ENCODE results near the gene SLC39A10.

The SLC39A10 gene
- total RNA-seq, result 34.0 to 108 (median 61.7) reads per million in 9 experiments

DNA sequence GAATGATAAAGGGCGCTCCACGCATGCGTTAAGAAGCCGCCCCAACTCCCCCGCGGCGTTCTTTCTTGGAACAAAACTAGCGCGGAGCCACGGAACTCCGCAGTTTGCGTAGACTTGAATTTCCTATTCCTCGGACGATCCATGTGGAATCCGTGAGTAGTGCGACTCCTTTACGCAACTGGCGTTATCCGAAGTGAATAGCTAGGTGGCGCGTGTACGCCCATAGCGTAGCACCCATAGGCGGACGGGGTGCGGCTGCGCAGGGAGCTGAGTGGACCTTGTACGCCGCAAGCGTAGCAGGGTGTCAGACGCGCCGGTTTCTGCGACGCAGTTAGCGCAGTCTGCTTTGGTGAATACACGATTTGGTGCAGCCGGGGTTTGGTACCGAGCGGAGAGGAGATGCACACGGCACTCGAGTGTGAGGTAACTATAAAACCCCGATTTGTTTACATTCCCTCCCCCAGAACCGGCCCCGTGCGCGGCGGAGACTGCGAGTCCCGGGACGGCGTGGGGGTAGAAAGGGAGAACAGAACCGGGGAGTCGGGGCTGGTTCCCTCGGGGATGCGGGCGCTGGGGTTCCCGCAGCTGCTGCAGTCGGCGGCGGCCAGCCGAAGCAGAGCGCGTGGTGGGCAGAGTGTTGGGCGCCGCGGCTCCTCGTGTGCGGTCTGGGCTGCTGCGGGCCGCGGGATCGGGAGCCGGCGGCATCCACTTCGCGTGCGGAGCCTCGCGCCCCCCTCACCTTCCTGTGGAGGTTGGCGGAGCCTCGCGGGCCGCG lies at the start of gene SLC39A10:
Gene SLC39A10, plus strand, starts transcription at position 368 of the 775 bp plus-strand sequence. CDS start 22,817 bp downstream, outside the sequence.
- Mint-ChIP-seq H3K36me3 (ENCODE audit: insufficient read depth) (peaks cover 41% of the 10 kb centered on the region), H3K4me1 (ENCODE audit: low read depth in 2 of 2) (peaks cover 22 to 38% of the 10 kb centered on the region in 2 donors), H3K27ac (peak within 1 kb of the TSS; percentile 100), H3K9me3 (peaks cover 0 to 2% of the 10 kb centered on the region in 2 donors), H3K27me3 (no peaks in the 10 kb centered on the region), H3K4me3 (peak within 1 kb of the TSS; percentile 95 to 97)
- ATAC-seq (replicated peaks), result peak; percentile 73
- peak; percentile 97 to 99 (median 98) for DNase-seq

DNA sequence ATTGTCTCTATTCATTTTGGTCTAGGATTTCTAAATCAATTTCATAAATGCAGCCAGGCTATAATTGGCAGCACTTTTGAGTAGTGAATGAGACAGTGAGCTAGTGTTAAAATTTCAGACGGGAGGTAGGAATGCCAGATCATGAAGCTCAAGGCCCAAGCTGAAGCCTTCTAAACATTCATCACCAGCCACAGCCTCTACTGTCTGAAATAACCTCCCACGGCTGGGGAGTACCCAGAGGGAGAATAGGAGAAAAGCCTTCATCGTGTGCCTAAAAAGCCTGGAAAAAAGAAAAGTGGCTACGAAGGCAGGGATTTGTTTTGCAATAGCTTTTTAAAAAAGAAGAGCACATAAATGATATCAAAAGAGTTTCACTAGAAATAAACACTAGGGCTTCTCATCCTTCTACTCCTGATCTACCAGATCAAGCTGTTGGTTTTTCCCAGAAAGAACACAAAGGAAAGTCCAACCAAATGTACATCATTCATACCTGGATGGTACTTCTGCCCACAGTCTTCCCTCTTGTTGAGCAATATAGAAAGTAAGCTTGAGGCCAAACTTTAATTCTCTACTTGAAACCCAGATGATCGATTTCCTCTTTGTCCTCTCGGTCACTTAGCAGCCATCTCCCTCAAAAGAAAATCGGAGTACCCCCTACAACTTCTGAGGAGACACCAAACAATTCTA lies 48.1 kb upstream of the SLC39A10 start:
- no peak overlapping the region for H3K27ac Mint-ChIP-seq
- no peak overlapping the region for H3K4me3 Mint-ChIP-seq
- H3K36me3 Mint-ChIP-seq (ENCODE audit: insufficient read depth), result peaks cover 5% of the 10 kb centered on the region
- H3K4me1 Mint-ChIP-seq (ENCODE audit: low read depth in 2 of 2), result peaks cover 1 to 6% of the 10 kb centered on the region in 2 donors
- H3K9me3 Mint-ChIP-seq, result no peaks in the 10 kb centered on the region
- ATAC-seq (replicated peaks) (no peak), DNase-seq (no peak)
- peaks cover 0 to 6% of the 10 kb centered on the region in 2 donors for H3K27me3 Mint-ChIP-seq

DNA sequence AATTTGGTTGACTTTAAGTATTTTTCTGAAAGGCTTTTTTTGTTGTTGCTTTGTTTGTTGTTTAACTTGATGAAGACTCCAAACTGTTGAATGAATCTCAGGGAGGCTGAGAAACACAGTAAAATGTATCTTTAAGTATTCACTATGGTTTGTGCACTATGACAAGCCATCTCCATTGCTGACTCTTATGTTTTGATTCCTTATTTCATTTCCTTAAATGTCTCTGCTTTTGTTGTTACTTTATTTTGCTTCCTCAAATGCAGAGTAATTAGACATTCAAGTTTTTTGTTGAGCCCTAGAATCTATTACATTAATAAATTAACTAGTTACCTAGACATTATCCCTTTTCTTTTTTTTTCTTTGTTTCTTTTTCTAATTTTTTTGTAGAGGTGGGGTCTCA lies 46.3 kb upstream of the SLC39A10 start:
- no peak for DNase-seq
- Mint-ChIP-seq H3K4me3 (no peak overlapping the region), H3K36me3 (ENCODE audit: insufficient read depth) (no peaks in the 10 kb centered on the region), H3K27ac (no peak overlapping the region), H3K4me1 (ENCODE audit: low read depth in 2 of 2) (peaks cover 0 to 1% of the 10 kb centered on the region in 2 donors), H3K27me3 (peaks cover 0 to 6% of the 10 kb centered on the region in 2 donors), H3K9me3 (no peaks in the 10 kb centered on the region)
- ATAC-seq (replicated peaks), result no peak

- Mint-ChIP-seq H3K27ac (no peak overlapping the region), H3K4me1 (ENCODE audit: low read depth in 2 of 2) (peaks cover 0 to 1% of the 10 kb centered on the region in 2 donors), H3K9me3 (no peaks in the 10 kb centered on the region), H3K27me3 (peaks cover 0 to 6% of the 10 kb centered on the region in 2 donors), H3K4me3 (no peak overlapping the region), H3K36me3 (ENCODE audit: insufficient read depth) (no peaks in the 10 kb centered on the region)
- DNase-seq (no peak), ATAC-seq (replicated peaks) (no peak)
Measured at GRCh38 chr2:195612611-195613495, 44.2 kb upstream of the SLC39A10 start.

- H3K4me3 Mint-ChIP-seq, result no peak overlapping the region
- ATAC-seq (replicated peaks), result no peak
- no peaks in the 10 kb centered on the region for H3K36me3 Mint-ChIP-seq (ENCODE audit: insufficient read depth)
Measured at GRCh38 chr2:195613922-195614321, 43.1 kb upstream of the SLC39A10 start.

GRCh38 chr2:195619590-195619989 lies 37.4 kb upstream of the SLC39A10 start:
- peak overlapping the region in 1 of 2 donors; percentile 41 for H3K27ac Mint-ChIP-seq
- ATAC-seq (replicated peaks) (no peak), DNase-seq (no peak)
- H3K27me3 Mint-ChIP-seq, result no peaks in the 10 kb centered on the region
- H3K9me3 Mint-ChIP-seq, result no peaks in the 10 kb centered on the region
- H3K4me1 Mint-ChIP-seq (ENCODE audit: low read depth in 2 of 2), result peaks cover 0 to 4% of the 10 kb centered on the region in 2 donors
- no peaks in the 10 kb centered on the region for H3K36me3 Mint-ChIP-seq (ENCODE audit: insufficient read depth)
- no peak overlapping the region for H3K4me3 Mint-ChIP-seq

More at GRCh38 chr2:195613922-195614321, 43.1 kb upstream of the SLC39A10 start:
- no peak for DNase-seq
- Mint-ChIP-seq H3K27me3 (peaks cover 0 to 6% of the 10 kb centered on the region in 2 donors), H3K4me1 (ENCODE audit: low read depth in 2 of 2) (peaks cover 0 to 1% of the 10 kb centered on the region in 2 donors), H3K27ac (no peak overlapping the region), H3K9me3 (no peaks in the 10 kb centered on the region)

DNA sequence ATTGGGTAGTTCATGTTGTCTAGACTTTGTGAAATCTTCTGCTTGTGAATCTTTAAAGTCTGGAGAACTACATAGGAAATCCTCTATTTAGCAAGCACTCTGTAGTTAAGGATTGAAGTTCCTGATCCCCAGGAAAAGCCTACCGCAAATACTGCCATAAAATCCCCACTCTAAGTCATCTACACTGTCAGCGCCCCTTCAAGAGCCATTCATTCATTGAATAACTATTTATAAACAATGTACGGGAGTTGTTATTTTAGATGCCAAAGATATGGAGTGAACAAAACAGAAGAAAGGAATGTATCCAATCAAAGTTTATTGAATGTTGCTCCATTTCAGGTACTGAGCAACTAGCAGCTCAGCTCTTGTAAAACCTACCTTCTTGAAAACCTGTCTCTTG lies 36.5 kb upstream of the SLC39A10 start:
- Mint-ChIP-seq H3K27me3 (no peaks in the 10 kb centered on the region), H3K9me3 (no peaks in the 10 kb centered on the region), H3K36me3 (ENCODE audit: insufficient read depth) (no peaks in the 10 kb centered on the region), H3K4me1 (ENCODE audit: low read depth in 2 of 2) (peaks cover 0 to 4% of the 10 kb centered on the region in 2 donors), H3K4me3 (no peak overlapping the region), H3K27ac (no peak overlapping the region)
- no peak for DNase-seq
- no peak for ATAC-seq (replicated peaks)

GRCh38 chr2:195622966-195623365 lies 34.1 kb upstream of the SLC39A10 start:
- Mint-ChIP-seq H3K27me3 (no peaks in the 10 kb centered on the region), H3K9me3 (no peaks in the 10 kb centered on the region), H3K36me3 (ENCODE audit: insufficient read depth) (no peaks in the 10 kb centered on the region), H3K4me3 (no peak overlapping the region), H3K27ac (no peak overlapping the region), H3K4me1 (ENCODE audit: low read depth in 2 of 2) (peaks cover 0 to 7% of the 10 kb centered on the region in 2 donors)
- DNase-seq (no peak), ATAC-seq (replicated peaks) (no peak)

- H3K36me3 Mint-ChIP-seq (ENCODE audit: insufficient read depth), result no peaks in the 10 kb centered on the region
- ATAC-seq (replicated peaks), result no peak
- no peak overlapping the region for H3K4me3 Mint-ChIP-seq
- no peaks in the 10 kb centered on the region for H3K9me3 Mint-ChIP-seq
- no peak overlapping the region for H3K27ac Mint-ChIP-seq
- H3K4me1 Mint-ChIP-seq (ENCODE audit: low read depth in 2 of 2), result peaks cover 0 to 3% of the 10 kb centered on the region in 2 donors
- DNase-seq, result no peak
- no peaks in the 10 kb centered on the region for H3K27me3 Mint-ChIP-seq
Measured at GRCh38 chr2:195626507-195626906, 30.5 kb upstream of the SLC39A10 start.

- no peaks in the 10 kb centered on the region for H3K36me3 Mint-ChIP-seq (ENCODE audit: insufficient read depth)
- H3K9me3 Mint-ChIP-seq, result no peaks in the 10 kb centered on the region
- DNase-seq (no peak), ATAC-seq (replicated peaks) (no peak)
- H3K4me3 Mint-ChIP-seq, result no peak overlapping the region
- H3K27me3 Mint-ChIP-seq, result no peaks in the 10 kb centered on the region
- no peak overlapping the region for H3K27ac Mint-ChIP-seq
- H3K4me1 Mint-ChIP-seq (ENCODE audit: low read depth in 2 of 2), result peaks cover 0 to 3% of the 10 kb centered on the region in 2 donors
Measured at GRCh38 chr2:195628666-195629065, 28.4 kb upstream of the SLC39A10 start.

DNA sequence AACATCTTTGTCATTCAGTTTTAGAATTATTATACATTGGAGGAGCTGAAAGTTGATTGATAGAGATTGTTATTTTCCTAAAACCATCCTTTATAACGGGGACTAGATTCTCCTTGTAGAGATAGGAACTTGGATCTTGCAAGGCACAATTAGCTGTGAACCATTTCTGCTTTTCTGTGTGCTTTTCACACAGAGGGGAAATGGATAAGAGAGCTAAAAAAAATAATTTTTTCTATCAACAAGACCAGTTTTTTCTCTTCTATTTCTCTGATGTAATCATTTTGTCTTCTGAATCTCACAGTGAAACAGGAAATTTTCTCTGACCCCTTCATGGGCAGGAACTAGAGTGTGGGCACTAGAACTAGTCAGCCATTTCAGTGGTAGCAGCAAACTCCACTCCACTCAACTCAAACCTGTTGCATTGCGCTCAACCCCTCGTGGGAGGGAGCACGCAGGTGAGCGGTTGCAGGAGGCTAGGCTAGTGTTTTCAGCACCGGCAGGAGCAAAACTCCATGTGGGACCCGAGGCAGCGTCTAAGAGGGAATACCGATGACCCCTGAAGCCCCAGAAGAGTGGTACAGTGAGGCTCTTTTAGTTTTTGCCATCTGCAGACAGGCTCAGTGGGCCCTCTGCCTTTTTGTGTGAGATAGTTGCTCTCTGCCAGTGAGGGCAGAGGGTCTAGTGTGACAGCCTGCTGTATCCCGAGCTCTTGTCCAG lies 24.0 kb upstream of the SLC39A10 start:
- Mint-ChIP-seq H3K4me3 (no peak overlapping the region), H3K27me3 (no peaks in the 10 kb centered on the region), H3K36me3 (ENCODE audit: insufficient read depth) (no peaks in the 10 kb centered on the region), H3K4me1 (ENCODE audit: low read depth in 2 of 2) (no peaks in the 10 kb centered on the region), H3K9me3 (no peaks in the 10 kb centered on the region), H3K27ac (no peak overlapping the region)
- DNase-seq (no peak), ATAC-seq (replicated peaks) (no peak)

DNA sequence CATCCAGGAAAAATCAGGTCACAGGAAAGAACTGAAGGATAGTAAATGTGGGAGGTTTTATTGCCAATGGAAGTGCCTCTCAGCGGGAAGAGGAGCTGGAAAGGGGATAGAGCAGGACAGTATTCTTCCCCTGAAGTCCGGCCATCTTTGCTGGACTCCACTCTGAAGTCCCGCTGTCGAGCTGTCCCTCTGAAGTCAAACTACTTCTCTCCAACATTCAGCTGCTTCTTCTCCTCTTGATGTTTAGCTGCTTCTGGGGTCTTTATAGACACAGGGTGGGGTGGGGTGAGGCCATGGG lies 23.5 kb upstream of the SLC39A10 start:
- no peaks in the 10 kb centered on the region for H3K9me3 Mint-ChIP-seq
- no peaks in the 10 kb centered on the region for H3K27me3 Mint-ChIP-seq
- H3K4me3 Mint-ChIP-seq, result no peak overlapping the region
- no peak for DNase-seq
- H3K36me3 Mint-ChIP-seq (ENCODE audit: insufficient read depth), result no peaks in the 10 kb centered on the region
- no peak overlapping the region for H3K27ac Mint-ChIP-seq
- no peaks in the 10 kb centered on the region for H3K4me1 Mint-ChIP-seq (ENCODE audit: low read depth in 2 of 2)
- ATAC-seq (replicated peaks), result no peak

- H3K4me3 Mint-ChIP-seq, result no peak overlapping the region
- H3K27me3 Mint-ChIP-seq, result no peaks in the 10 kb centered on the region
- H3K36me3 Mint-ChIP-seq (ENCODE audit: insufficient read depth), result no peaks in the 10 kb centered on the region
- H3K9me3 Mint-ChIP-seq, result no peaks in the 10 kb centered on the region
- no peak for ATAC-seq (replicated peaks)
- DNase-seq, result no peak
- H3K27ac Mint-ChIP-seq, result no peak overlapping the region
- no peaks in the 10 kb centered on the region for H3K4me1 Mint-ChIP-seq (ENCODE audit: low read depth in 2 of 2)
Measured at GRCh38 chr2:195633974-195634373, 23.1 kb upstream of the SLC39A10 start.
